WTC11 (cell line): ENCODE measurements around the gene ARSB. TPM values are rescaled to one million over a fixed set of nuclear protein-coding genes. Genes with fewer than 3 reads are reported as not detected.

Experiments
- ATAC-seq: fragments of 200-7000 bp; cut with Tn5 transposase; 2 replicates; pipeline ENCODE4 v1.10.0; 2021; ENCODE audit warnings: mild to moderate bottlenecking, moderate library complexity
- CTCF ChIA-PET: fragments of 300-600 bp; sonication (Branson Sonifier 250); formaldehyde crosslinking; loops from one replicate; lab custom pipeline; 2021; ENCODE audit warnings: antibody characterized with exemption; lab: Charles Lee
- POLR2A ChIA-PET: fragments of 350-600 bp; sonication (Branson Sonifier 250); formaldehyde crosslinking; loops from one replicate; lab custom pipeline; 2021; ENCODE audit warnings: antibody characterized with exemption; lab: Charles Lee
- DNase-seq: peaks from one replicate; pipeline ENCODE4 v3.0.0; 2021; ENCODE audit warnings: low spot score
- H3K27ac Mint-ChIP-seq: 2 replicates; pipeline ENCODE4 v1.8.0; 2021; ENCODE audit warnings: mixed read lengths
- H3K27me3 Mint-ChIP-seq: 2 replicates; pipeline ENCODE4 v1.8.0; 2021; ENCODE audit warnings: low read depth, mild to moderate bottlenecking, moderate library complexity, mixed read lengths
- H3K36me3 Mint-ChIP-seq: 2 replicates; pipeline ENCODE4 v1.8.0; 2021; ENCODE audit warnings: mixed read lengths
- H3K4me1 Mint-ChIP-seq: 2 replicates; pipeline ENCODE4 v1.8.0; 2022; ENCODE audit warnings: mixed read lengths
- H3K4me3 Mint-ChIP-seq: 2 replicates; pipeline ENCODE4 v1.8.0; 2021; ENCODE audit warnings: mild to moderate bottlenecking, moderate library complexity, mixed read lengths
- H3K9me3 Mint-ChIP-seq: 2 replicates; pipeline ENCODE4 v1.8.0; 2021; ENCODE audit warnings: mixed read lengths
- CBFB ChIP-seq: sonication (generic); formaldehyde crosslinking; IDR thresholded peaks from 2 replicates; pipeline ENCODE4 v1.8.1; 2022; ENCODE audit warnings: mild to moderate bottlenecking, low read depth, missing genetic modification reagents
- EMX1 ChIP-seq: fragments of 250-450 bp; sonication (Bioruptor Pico); IDR thresholded peaks from 2 replicates; pipeline ENCODE4 v1.8.0; 2021; ENCODE audit warnings: mild to moderate bottlenecking
- FOXJ3 ChIP-seq: sonication (generic); formaldehyde crosslinking; IDR thresholded peaks from 2 replicates; pipeline ENCODE4 v1.9.0; 2021; ENCODE audit warnings: missing genetic modification reagents, mild to moderate bottlenecking, borderline replicate concordance
- FOXP1 ChIP-seq: sonication (generic); formaldehyde crosslinking; IDR thresholded peaks from 2 replicates; pipeline ENCODE4 v1.8.0; 2022; ENCODE audit warnings: missing genetic modification reagents, mild to moderate bottlenecking, moderate library complexity, borderline replicate concordance
- JUN ChIP-seq: sonication (generic); formaldehyde crosslinking; IDR thresholded peaks from 2 replicates; pipeline ENCODE4 v1.8.0; 2023; ENCODE audit warnings: mild to moderate bottlenecking, missing genetic modification reagents
- NR1H2 ChIP-seq: sonication (generic); formaldehyde crosslinking; IDR thresholded peaks from 2 replicates; pipeline ENCODE4 v1.9.0; 2021; ENCODE audit warnings: mild to moderate bottlenecking, moderate library complexity, missing genetic modification reagents
- SOX15 ChIP-seq: fragments of 250-450 bp; sonication (Bioruptor Pico); IDR thresholded peaks from 2 replicates; pipeline ENCODE4 v1.9.0; 2021; ENCODE audit warnings: mild to moderate bottlenecking
- SP1 ChIP-seq: sonication (generic); formaldehyde crosslinking; conservative IDR thresholded peaks from 2 replicates; pipeline ENCODE4 v1.8.1; 2022; ENCODE audit warnings: missing genetic modification reagents
- ZNF219 ChIP-seq: sonication (generic); formaldehyde crosslinking; IDR thresholded peaks from 2 replicates; pipeline ENCODE4 v1.8.0; 2023; ENCODE audit warnings: missing genetic modification reagents, mild to moderate bottlenecking, borderline replicate concordance
- ZNF671 ChIP-seq: fragments of 250-450 bp; sonication (Bioruptor Pico); IDR thresholded peaks from 2 replicates; pipeline ENCODE4 v1.8.0; 2021; ENCODE audit warnings: mild to moderate bottlenecking
- total RNA-seq: library from RNA; stranded (reverse); gene quantifications from 3 replicates; pipeline ENCODE4 v1.2.3, GENCODE V29; 2021
- TF ChIP-seq, protein P1 (sequence below): sonication (generic); formaldehyde crosslinking; IDR thresholded peaks from 2 replicates; pipeline ENCODE4 v1.8.0; 2023; ENCODE audit warnings: missing genetic modification reagents
- TF ChIP-seq, protein P2 (sequence below): sonication (generic); formaldehyde crosslinking; IDR thresholded peaks from 2 replicates; pipeline ENCODE4 v1.8.1; 2023; ENCODE audit warnings: mild to moderate bottlenecking, missing genetic modification reagents
- TF ChIP-seq, protein P3 (sequence below): sonication (generic); formaldehyde crosslinking; IDR thresholded peaks from 2 replicates; pipeline ENCODE4 v1.8.1; 2022; ENCODE audit warnings: low read depth, missing genetic modification reagents, borderline replicate concordance
- TF ChIP-seq, protein P4 (sequence below): sonication (generic); formaldehyde crosslinking; IDR thresholded peaks from 2 replicates; pipeline ENCODE4 v1.8.0; 2022; ENCODE audit warnings: missing genetic modification reagents
- TF ChIP-seq, protein P5 (sequence below): sonication (generic); formaldehyde crosslinking; IDR thresholded peaks from 2 replicates; pipeline ENCODE4 v1.8.1; 2022; ENCODE audit warnings: mild to moderate bottlenecking, missing genetic modification reagents, moderate library complexity, borderline replicate concordance
- TF ChIP-seq, protein P6 (sequence below): sonication (generic); formaldehyde crosslinking; conservative IDR thresholded peaks from 2 replicates; pipeline ENCODE4 v1.8.1; 2022; ENCODE audit warnings: mild to moderate bottlenecking, missing genetic modification reagents

ARSB gene
- total RNA-seq, 1 experiment from 2014 or later: 9.7 TPM

DNA sequence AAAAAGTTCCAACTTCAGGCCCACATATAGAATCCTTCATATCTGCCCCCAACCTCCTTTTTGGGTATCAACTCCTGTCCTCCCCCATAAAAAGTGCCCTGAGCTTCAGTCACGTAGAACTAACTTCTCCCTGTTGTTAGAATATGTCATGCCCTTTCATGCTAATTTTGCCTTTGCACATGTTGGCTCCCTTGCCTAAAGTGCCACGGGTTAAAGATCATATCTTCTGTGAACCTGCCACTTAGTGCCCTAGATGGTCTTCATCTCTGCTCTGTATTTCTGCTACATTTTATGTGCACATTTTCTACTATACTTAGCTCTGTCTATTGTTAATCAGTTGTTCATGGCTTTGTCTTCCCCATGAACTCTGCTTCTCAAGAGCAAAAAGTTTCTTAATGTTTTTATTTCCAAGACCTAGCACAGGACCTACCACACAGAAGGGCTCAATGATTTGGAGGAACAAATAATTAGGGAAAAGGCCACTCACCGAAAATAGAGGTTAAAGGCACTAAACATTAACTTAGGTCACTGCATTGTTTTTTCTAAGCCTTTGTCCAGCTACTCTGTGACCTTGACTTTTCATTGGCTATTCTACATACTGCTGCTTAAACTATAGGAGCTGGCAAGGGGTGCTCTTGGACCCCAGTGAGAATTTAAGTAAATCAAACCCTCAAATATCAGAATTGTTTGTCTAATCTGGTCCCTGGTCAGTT, 94.3 kb downstream of the ARSB start (continued):
- TF ChIP-seq, protein P1, sequence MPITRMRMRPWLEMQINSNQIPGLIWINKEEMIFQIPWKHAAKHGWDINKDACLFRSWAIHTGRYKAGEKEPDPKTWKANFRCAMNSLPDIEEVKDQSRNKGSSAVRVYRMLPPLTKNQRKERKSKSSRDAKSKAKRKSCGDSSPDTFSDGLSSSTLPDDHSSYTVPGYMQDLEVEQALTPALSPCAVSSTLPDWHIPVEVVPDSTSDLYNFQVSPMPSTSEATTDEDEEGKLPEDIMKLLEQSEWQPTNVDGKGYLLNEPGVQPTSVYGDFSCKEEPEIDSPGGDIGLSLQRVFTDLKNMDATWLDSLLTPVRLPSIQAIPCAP (CRISPR knock-in tag): no peak
- TF ChIP-seq CBFB (CRISPR knock-in tag): no peak
- TF ChIP-seq, protein P2, sequence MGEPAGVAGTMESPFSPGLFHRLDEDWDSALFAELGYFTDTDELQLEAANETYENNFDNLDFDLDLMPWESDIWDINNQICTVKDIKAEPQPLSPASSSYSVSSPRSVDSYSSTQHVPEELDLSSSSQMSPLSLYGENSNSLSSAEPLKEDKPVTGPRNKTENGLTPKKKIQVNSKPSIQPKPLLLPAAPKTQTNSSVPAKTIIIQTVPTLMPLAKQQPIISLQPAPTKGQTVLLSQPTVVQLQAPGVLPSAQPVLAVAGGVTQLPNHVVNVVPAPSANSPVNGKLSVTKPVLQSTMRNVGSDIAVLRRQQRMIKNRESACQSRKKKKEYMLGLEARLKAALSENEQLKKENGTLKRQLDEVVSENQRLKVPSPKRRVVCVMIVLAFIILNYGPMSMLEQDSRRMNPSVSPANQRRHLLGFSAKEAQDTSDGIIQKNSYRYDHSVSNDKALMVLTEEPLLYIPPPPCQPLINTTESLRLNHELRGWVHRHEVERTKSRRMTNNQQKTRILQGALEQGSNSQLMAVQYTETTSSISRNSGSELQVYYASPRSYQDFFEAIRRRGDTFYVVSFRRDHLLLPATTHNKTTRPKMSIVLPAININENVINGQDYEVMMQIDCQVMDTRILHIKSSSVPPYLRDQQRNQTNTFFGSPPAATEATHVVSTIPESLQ (CRISPR knock-in tag): no peak

DNA sequence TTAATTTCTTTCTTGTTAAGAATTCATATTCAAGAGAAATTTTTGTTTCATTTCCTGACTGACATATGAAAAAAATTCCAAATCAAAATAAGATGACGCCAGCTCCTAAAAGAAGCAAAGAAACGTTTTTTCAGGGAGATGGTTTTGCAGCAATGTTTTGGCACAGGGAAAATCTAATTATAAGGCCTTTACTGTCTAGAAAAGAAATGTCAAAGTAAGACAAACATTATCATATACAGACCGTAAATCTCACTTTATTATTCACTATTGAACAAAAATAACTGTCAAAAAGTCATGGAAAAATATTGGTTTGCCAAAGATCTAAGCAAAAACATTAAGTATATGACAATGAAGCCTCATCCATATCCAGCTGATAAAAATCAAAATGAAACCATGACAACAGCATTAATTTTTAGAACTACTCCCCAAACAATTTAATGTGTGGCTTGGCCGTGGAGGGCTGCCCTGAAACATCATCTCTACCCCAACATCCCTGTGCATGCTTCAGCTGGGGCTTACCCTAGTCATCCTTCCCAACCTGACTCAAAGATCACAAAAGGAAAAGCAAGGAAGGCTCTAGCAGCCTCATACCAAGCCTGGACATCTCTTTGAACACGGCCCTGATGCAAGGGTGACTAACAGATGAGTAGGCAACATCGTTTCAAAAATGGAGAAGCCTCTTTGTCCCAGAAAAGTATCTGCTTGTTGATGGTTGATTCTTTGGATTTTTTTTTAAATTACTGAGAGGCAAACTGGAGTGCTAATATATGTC, 95.6 kb downstream of the ARSB start:
- H3K9me3 Mint-ChIP-seq: no peaks in the 10 kb centered on the region
- POLR2A ChIA-PET: no interaction called here
- H3K36me3 Mint-ChIP-seq: no peaks in the 10 kb centered on the region
- DNase-seq: no peak
- peaks cover 5% of the 10 kb centered on the region; the same call in 1 of the 2 replicates for H3K4me1 Mint-ChIP-seq
- H3K27ac Mint-ChIP-seq: no peak overlapping the region
- ATAC-seq: no peak
- H3K4me3 Mint-ChIP-seq: no peak overlapping the region
- H3K27me3 Mint-ChIP-seq: no peaks in the 10 kb centered on the region
- CTCF ChIA-PET: interaction anchor here (1.5 kb wide), 1 partner anchor 119 kb away, joined by 3 read pairs; no protein-coding TSS in a partner anchor
- no peak for TF ChIP-seq NR1H2 (CRISPR knock-in tag)
- TF ChIP-seq, protein P3, sequence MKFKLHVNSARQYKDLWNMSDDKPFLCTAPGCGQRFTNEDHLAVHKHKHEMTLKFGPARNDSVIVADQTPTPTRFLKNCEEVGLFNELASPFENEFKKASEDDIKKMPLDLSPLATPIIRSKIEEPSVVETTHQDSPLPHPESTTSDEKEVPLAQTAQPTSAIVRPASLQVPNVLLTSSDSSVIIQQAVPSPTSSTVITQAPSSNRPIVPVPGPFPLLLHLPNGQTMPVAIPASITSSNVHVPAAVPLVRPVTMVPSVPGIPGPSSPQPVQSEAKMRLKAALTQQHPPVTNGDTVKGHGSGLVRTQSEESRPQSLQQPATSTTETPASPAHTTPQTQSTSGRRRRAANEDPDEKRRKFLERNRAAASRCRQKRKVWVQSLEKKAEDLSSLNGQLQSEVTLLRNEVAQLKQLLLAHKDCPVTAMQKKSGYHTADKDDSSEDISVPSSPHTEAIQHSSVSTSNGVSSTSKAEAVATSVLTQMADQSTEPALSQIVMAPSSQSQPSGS (CRISPR knock-in tag): no peak
- TF ChIP-seq, protein P4, sequence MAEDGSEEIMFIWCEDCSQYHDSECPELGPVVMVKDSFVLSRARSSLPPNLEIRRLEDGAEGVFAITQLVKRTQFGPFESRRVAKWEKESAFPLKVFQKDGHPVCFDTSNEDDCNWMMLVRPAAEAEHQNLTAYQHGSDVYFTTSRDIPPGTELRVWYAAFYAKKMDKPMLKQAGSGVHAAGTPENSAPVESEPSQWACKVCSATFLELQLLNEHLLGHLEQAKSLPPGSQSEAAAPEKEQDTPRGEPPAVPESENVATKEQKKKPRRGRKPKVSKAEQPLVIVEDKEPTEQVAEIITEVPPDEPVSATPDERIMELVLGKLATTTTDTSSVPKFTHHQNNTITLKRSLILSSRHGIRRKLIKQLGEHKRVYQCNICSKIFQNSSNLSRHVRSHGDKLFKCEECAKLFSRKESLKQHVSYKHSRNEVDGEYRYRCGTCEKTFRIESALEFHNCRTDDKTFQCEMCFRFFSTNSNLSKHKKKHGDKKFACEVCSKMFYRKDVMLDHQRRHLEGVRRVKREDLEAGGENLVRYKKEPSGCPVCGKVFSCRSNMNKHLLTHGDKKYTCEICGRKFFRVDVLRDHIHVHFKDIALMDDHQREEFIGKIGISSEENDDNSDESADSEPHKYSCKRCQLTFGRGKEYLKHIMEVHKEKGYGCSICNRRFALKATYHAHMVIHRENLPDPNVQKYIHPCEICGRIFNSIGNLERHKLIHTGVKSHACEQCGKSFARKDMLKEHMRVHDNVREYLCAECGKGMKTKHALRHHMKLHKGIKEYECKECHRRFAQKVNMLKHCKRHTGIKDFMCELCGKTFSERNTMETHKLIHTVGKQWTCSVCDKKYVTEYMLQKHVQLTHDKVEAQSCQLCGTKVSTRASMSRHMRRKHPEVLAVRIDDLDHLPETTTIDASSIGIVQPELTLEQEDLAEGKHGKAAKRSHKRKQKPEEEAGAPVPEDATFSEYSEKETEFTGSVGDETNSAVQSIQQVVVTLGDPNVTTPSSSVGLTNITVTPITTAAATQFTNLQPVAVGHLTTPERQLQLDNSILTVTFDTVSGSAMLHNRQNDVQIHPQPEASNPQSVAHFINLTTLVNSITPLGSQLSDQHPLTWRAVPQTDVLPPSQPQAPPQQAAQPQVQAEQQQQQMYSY: no peak
- no peak for TF ChIP-seq SOX15 (CRISPR knock-in tag)
- TF ChIP-seq FOXJ3 (CRISPR knock-in tag): no peak
- TF ChIP-seq ZNF219 (CRISPR knock-in tag): no peak
- TF ChIP-seq EMX1 (CRISPR knock-in tag): no peak
- TF ChIP-seq FOXP1 (CRISPR knock-in tag): no peak
- TF ChIP-seq, all 79 proteins: peak for 0

DNA sequence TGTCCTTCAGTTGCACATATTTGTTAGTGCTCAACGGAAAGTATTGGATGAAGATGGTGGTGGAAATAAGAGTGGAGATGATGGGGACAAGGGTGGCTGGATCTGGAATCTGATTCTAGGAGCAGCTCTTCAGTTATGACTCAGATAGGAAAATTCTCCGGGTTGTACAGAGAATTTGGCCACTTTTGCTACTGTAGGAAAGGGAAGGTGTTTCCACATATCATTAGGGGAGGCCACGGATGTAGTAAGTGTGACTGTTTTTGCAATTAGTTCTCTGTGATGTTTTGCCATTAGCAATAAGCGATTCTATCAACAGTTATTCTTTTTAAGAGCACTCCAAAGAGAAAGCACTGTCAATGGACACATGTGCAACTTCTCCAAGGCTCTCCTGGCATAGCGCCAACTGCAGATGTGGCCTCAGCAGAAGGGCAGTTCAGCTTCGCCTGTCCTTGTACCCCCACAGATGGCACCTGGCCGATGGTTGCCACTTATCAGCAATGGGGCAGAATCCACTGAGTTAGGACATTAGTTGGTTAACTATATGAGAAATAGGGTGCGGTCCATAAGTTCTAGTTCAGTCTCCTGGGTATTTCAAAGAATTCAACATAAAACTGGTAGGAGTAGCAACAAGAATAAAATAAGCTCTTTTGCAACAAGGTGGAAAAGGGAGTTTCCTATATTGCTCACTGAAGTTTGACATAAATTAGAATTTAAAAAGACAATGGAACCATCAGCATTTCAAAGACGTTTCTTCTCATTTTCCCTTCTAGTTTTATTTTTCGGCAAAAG, 96.3 kb downstream of the ARSB start:
- no peak for ATAC-seq
- peaks cover 5% of the 10 kb centered on the region; the same call in 1 of the 2 replicates for H3K4me1 Mint-ChIP-seq
- POLR2A ChIA-PET: no interaction called here
- H3K36me3 Mint-ChIP-seq: no peaks in the 10 kb centered on the region
- H3K27me3 Mint-ChIP-seq: no peaks in the 10 kb centered on the region
- H3K27ac Mint-ChIP-seq: no peak overlapping the region
- no peaks in the 10 kb centered on the region for H3K9me3 Mint-ChIP-seq
- DNase-seq: no peak
- TF ChIP-seq, protein P5, sequence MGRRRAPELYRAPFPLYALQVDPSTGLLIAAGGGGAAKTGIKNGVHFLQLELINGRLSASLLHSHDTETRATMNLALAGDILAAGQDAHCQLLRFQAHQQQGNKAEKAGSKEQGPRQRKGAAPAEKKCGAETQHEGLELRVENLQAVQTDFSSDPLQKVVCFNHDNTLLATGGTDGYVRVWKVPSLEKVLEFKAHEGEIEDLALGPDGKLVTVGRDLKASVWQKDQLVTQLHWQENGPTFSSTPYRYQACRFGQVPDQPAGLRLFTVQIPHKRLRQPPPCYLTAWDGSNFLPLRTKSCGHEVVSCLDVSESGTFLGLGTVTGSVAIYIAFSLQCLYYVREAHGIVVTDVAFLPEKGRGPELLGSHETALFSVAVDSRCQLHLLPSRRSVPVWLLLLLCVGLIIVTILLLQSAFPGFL (CRISPR knock-in tag): no peak
- TF ChIP-seq, protein P6, sequence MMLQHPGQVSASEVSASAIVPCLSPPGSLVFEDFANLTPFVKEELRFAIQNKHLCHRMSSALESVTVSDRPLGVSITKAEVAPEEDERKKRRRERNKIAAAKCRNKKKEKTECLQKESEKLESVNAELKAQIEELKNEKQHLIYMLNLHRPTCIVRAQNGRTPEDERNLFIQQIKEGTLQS (CRISPR knock-in tag): no peak
- no peak for TF ChIP-seq ZNF671 (CRISPR knock-in tag)
- TF ChIP-seq SOX15 (CRISPR knock-in tag): no peak
- TF ChIP-seq SP1 (CRISPR knock-in tag): no peak
- no peak for TF ChIP-seq JUN (CRISPR knock-in tag)
- H3K4me3 Mint-ChIP-seq: no peak overlapping the region
- CTCF ChIA-PET: no interaction called here
